Peyer's patch (tissue), 4 donors: Measurements from ENCODE around the gene SERGEF. TPM values are rescaled to one million over a fixed set of nuclear protein-coding genes. Genes with fewer than 3 reads are reported as not detected.

Experiments used
- DNase-seq, 3 donors: peaks; one replicate each; pipeline ENCODE4 v3.0.0-alpha.2; 2017 to 2019
- H3K27ac ChIP-seq, 4 donors: fragments of 200-600 bp; sonication (generic); one replicate each; pipeline ENCODE4 v1.5.1; 2016 to 2019
- H3K27me3 ChIP-seq, 2 donors: fragments of 200-600 bp; sonication (generic); one replicate each; pipeline ENCODE4 v1.5.1; 2019
- H3K36me3 ChIP-seq, 3 donors: fragments of 200-600 bp; sonication (generic); one replicate each; pipeline ENCODE4 v1.5.1; 2016 to 2019
- H3K4me1 ChIP-seq, 4 donors: fragments of 200-600 bp; sonication (generic); one replicate each; pipeline ENCODE4 v1.5.1; 2016 to 2019
- H3K4me3 ChIP-seq, 4 donors: fragments of 200-600 bp; sonication (generic); 1 replicate in 3 of 4; 2 replicates in 1 of 4; pipeline ENCODE4 v1.5.1; 2016 to 2019; ENCODE audit warnings: mild to moderate bottlenecking in 1 of 4
- H3K9me3 ChIP-seq, 4 donors: fragments of 200-600 bp; sonication (generic); one replicate each; pipeline ENCODE4 v1.5.1; 2016 to 2019; ENCODE audit warnings: mild to moderate bottlenecking in 1 of 4
- POLR2A ChIP-seq, 2 donors: fragments of 450-650 bp; IDR thresholded peaks; one replicate each; pipeline ENCODE4 v1.5.1; 2017; ENCODE audit warnings: antibody characterized with exemption in 2 of 2, mild to moderate bottlenecking in 2 of 2, moderate library complexity in 2 of 2
- total RNA-seq, 4 donors: library from RNA; depleted of rRNA; stranded (reverse); fragments of >200 nt; gene quantifications; one replicate each; pipeline ENCODE4 v1.1.0, GENCODE V29; 2016
- TF ChIP-seq, protein P1 (sequence below), 6 experiments: fragments of 450-650 bp in 4 of 6; fragments of 200-600 bp in 2 of 6; sonication (generic) in 1 of 6; IDR thresholded peaks; one replicate each; pipeline ENCODE4 v1.5.1; 2017 to 2019; ENCODE audit warnings: antibody characterized with exemption in 6 of 6, mild to moderate bottlenecking in 3 of 6, moderate library complexity in 1 of 6

The SERGEF gene
- total RNA-seq, 4 donors from 2014 or later = 19.4 to 40.4 (median 27.7) TPM

DNA sequence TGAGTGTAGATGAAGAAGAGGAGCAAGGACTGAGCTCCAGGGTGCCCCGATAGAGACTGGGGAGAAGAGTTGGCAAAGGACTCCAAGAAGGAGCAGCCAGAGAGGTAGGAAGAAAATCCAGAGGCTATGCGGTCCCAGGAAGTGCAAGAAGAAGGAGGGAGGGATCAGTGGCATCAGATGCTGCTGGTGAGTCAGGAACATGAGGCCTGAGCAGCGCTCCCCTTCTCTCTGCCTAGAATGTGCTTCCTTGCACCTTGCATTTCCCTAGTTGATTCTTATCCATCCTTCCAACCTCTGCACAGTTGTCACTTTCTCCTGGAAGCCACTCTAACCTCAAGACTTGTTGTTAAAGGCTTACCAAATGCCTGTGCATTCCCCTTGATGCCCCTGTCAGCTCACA lies 257.0 kb downstream of the SERGEF start:
- Histone ChIP-seq H3K27me3 (no peaks in the 10 kb centered on the region), H3K4me1 (no peaks in the 10 kb centered on the region), H3K27ac (no peak overlapping the region), H3K36me3 (no peaks in the 10 kb centered on the region), H3K9me3 (no peaks in the 10 kb centered on the region), H3K4me3 (no peak overlapping the region)
- TF ChIP-seq, protein P1, sequence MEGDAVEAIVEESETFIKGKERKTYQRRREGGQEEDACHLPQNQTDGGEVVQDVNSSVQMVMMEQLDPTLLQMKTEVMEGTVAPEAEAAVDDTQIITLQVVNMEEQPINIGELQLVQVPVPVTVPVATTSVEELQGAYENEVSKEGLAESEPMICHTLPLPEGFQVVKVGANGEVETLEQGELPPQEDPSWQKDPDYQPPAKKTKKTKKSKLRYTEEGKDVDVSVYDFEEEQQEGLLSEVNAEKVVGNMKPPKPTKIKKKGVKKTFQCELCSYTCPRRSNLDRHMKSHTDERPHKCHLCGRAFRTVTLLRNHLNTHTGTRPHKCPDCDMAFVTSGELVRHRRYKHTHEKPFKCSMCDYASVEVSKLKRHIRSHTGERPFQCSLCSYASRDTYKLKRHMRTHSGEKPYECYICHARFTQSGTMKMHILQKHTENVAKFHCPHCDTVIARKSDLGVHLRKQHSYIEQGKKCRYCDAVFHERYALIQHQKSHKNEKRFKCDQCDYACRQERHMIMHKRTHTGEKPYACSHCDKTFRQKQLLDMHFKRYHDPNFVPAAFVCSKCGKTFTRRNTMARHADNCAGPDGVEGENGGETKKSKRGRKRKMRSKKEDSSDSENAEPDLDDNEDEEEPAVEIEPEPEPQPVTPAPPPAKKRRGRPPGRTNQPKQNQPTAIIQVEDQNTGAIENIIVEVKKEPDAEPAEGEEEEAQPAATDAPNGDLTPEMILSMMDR (IDR thresholded peaks at IDR 0.05) = no peak
- no peak for TF ChIP-seq POLR2A (IDR thresholded peaks at IDR 0.05)
- no peak for DNase-seq

- H3K4me1 ChIP-seq = no peaks in the 10 kb centered on the region
- no peak for TF ChIP-seq POLR2A (IDR thresholded peaks at IDR 0.05)
- TF ChIP-seq, protein P1 (IDR thresholded peaks at IDR 0.05) = no peak
- no peaks in the 10 kb centered on the region for H3K9me3 ChIP-seq
- DNase-seq = no peak
- H3K36me3 ChIP-seq = no peaks in the 10 kb centered on the region
- no peaks in the 10 kb centered on the region for H3K27me3 ChIP-seq
- H3K4me3 ChIP-seq = no peak overlapping the region
- no peak overlapping the region for H3K27ac ChIP-seq
These were observed 259.2 kb downstream of the SERGEF start for GRCh38 chr11:17753641-17754040.

DNA sequence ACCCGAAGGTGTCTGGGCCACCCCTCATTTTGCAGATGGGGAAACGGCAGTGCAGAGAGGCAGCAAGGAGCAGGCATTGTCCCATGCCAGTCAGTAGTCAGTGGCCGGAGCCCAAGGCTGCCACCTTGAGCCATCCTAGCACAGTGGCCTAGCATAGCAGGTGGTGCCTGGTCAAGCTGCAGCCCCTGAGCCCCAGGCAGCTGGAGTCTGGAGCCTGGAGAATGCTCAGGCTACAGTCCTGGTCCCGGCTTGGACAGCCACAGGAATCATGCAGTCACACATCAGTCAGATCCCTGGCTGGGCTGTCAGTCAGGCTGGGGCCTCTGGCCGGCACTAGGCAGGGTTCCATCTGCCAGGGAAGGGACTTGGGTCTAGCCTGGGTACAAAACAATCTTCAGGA lies 259.7 kb downstream of the SERGEF start:
- H3K4me3 ChIP-seq = no peak overlapping the region
- no peaks in the 10 kb centered on the region for H3K4me1 ChIP-seq
- H3K27ac ChIP-seq = no peak overlapping the region
- H3K9me3 ChIP-seq = no peaks in the 10 kb centered on the region
- peak in 1 of 3 donors; percentile 19 for DNase-seq
- no peaks in the 10 kb centered on the region for H3K27me3 ChIP-seq
- no peaks in the 10 kb centered on the region for H3K36me3 ChIP-seq
- no peak for TF ChIP-seq POLR2A (IDR thresholded peaks at IDR 0.05)
- TF ChIP-seq, protein P1 (IDR thresholded peaks at IDR 0.05) = no peak

GRCh38 chr11:17752144-17752543 lies 260.7 kb downstream of the SERGEF start:
- Histone ChIP-seq H3K27ac (no peak overlapping the region), H3K36me3 (no peaks in the 10 kb centered on the region), H3K4me3 (no peak overlapping the region), H3K4me1 (no peaks in the 10 kb centered on the region), H3K9me3 (no peaks in the 10 kb centered on the region), H3K27me3 (no peaks in the 10 kb centered on the region)
- TF ChIP-seq, protein P1 (IDR thresholded peaks at IDR 0.05) = no peak
- peak in 1 of 3 donors; percentile 14 for DNase-seq

GRCh38 chr11:17751558-17751957 lies 261.3 kb downstream of the SERGEF start:
- Histone ChIP-seq H3K27me3 (no peaks in the 10 kb centered on the region), H3K4me3 (no peak overlapping the region), H3K4me1 (no peaks in the 10 kb centered on the region), H3K27ac (no peak overlapping the region), H3K9me3 (no peaks in the 10 kb centered on the region), H3K36me3 (no peaks in the 10 kb centered on the region)
- peak in 1 of 3 donors; percentile 21 for DNase-seq
- no peak for TF ChIP-seq POLR2A (IDR thresholded peaks at IDR 0.05)
- TF ChIP-seq, protein P1 (IDR thresholded peaks at IDR 0.05) = no peak

GRCh38 chr11:17750801-17751165 lies 262.1 kb downstream of the SERGEF start:
- TF ChIP-seq, protein P1 (IDR thresholded peaks at IDR 0.05) = no peak
- TF ChIP-seq POLR2A (IDR thresholded peaks at IDR 0.05) = no peak
- H3K9me3 ChIP-seq = no peaks in the 10 kb centered on the region
- H3K36me3 ChIP-seq = no peaks in the 10 kb centered on the region
- H3K4me1 ChIP-seq = no peaks in the 10 kb centered on the region
- H3K27me3 ChIP-seq = no peaks in the 10 kb centered on the region
- no peak for DNase-seq
- H3K4me3 ChIP-seq = no peak overlapping the region
- no peak overlapping the region for H3K27ac ChIP-seq
